Astrocyte of the spinal cord (primary cell): Measurements from ENCODE around the gene PPM1B.
"Not testable (repeated sequence)": the region's sequence is repeated elsewhere in the genome, so short reads cannot be mapped to it uniquely, and the experiment has no call there.

Source experiments
- DNase-seq: peaks from one replicate; pipeline ENCODE4 v3.0.0; 2011; ENCODE audit warnings: low read depth, low spot score
- H3K4me3 ChIP-seq: 2 replicates; pipeline ENCODE4 v1.5.1; 2011; ENCODE audit warnings: low read depth, mild to moderate bottlenecking, low read length, moderate library complexity
- CTCF ChIP-seq: IDR thresholded peaks from 2 replicates; pipeline ENCODE4 v1.5.1; 2012; ENCODE audit warnings: low read depth, mild to moderate bottlenecking, low read length, inconsistent platforms
- in situ Hi-C: cut with HindIII; loops from 2 replicates; pipeline ENCODE4 v1.10.0; 2017; ENCODE audit warnings: low sequenced_read_pairs

Gene PPM1B

GRCh38 chr2:44130441-44130840, 38.2 kb upstream of the PPM1B start:
- H3K4me3 ChIP-seq = no peak overlapping the region
- DNase-seq = peak; percentile 52
- TF ChIP-seq CTCF = no peak
- in situ Hi-C loops = no loop called here

- no peak overlapping the region for H3K4me3 ChIP-seq
- in situ Hi-C loops = no loop called here
- DNase-seq = no peak
- TF ChIP-seq CTCF = no peak
These were observed 37.5 kb upstream of the PPM1B start for GRCh38 chr2:44131177-44131576.

- H3K4me3 ChIP-seq, DNase-seq, in situ Hi-C loops: not testable (repeated sequence)
These were observed 35.1 kb upstream of the PPM1B start for GRCh38 chr2:44133602-44134001.

- DNase-seq = no peak
- in situ Hi-C loops = no loop called here
- no peak for TF ChIP-seq CTCF
- no peak overlapping the region for H3K4me3 ChIP-seq
These were observed 33.8 kb upstream of the PPM1B start for GRCh38 chr2:44134848-44135247.

GRCh38 chr2:44135296-44135695, 33.4 kb upstream of the PPM1B start:
- in situ Hi-C loops = no loop called here
- no peak for TF ChIP-seq CTCF
- DNase-seq = no peak
- H3K4me3 ChIP-seq = no peak overlapping the region

GRCh38 chr2:44135771-44136170, 32.9 kb upstream of the PPM1B start:
- H3K4me3 ChIP-seq = no peak overlapping the region
- DNase-seq = no peak
- TF ChIP-seq CTCF = no peak
- in situ Hi-C loops = no loop called here

GRCh38 chr2:44136252-44136651, 32.4 kb upstream of the PPM1B start:
- no peak for TF ChIP-seq CTCF
- in situ Hi-C loops = no loop called here
- H3K4me3 ChIP-seq = no peak overlapping the region
- peak; percentile 50 for DNase-seq
